GM12878 (cell line): ENCODE data around the gene BPIFA3. TPM values are rescaled to one million over a fixed set of nuclear protein-coding genes. Genes with fewer than 3 reads are reported as not detected.
A peak's percentile ranks its signal among the peaks of the same experiment; 100 is the strongest.

Experiments
- ATAC-seq: fragments of 200-7000 bp; cut with Tn5 transposase; 3 replicates; pipeline ENCODE4 v1.9.1; 2020; ENCODE audit warnings: mild to moderate bottlenecking, moderate library complexity
- BruUV-seq: library from RNA; stranded (reverse); fragments of 400-500 nt; replicated peaks from 2 replicates; lab custom pipeline; 2021; lab: Mats Ljungman, UMichigan
- CTCF ChIA-PET: fragments of 300-600 bp; sonication (Branson Sonifier 250); formaldehyde crosslinking; extraction: SDS; loops from one replicate; lab custom pipeline; 2021; ENCODE audit warnings: inconsistent platforms; lab: Yijun Ruan, JAX
- POLR2A ChIA-PET: fragments of 350-600 bp; formaldehyde crosslinking; extraction: SDS; loops from one replicate; lab custom pipeline; 2021; ENCODE audit warnings: inconsistent platforms; lab: Charles Lee
- RAD21 ChIA-PET: fragments of 300-600 bp; sonication (Branson Sonifier 250); formaldehyde crosslinking; loops from one replicate; lab custom pipeline; 2023; ENCODE audit warnings: antibody characterized with exemption; ENCODE audit not compliant: unreplicated experiment; lab: Charles Lee
- SMC1A ChIA-PET: fragments of 300-600 bp; sonication (Branson Sonifier 250); formaldehyde crosslinking; loops from one replicate; lab custom pipeline; 2023; ENCODE audit not compliant: unreplicated experiment, uncharacterized antibody; lab: Charles Lee
- DNase-seq: peaks from one replicate; pipeline ENCODE4 v3.0.0-alpha.2; 2011; ENCODE audit warnings: low read depth, low spot score
- FAIRE-seq: peaks from 3 replicates; lab custom pipeline; 2011; peaks lifted over from hg19 to GRCh38; lab: Jason Lieb, UNC
- H2AFZ ChIP-seq: 2 replicates; pipeline ENCODE4 v1.6.0; 2011; ENCODE audit warnings: low read depth, low read length, control low read depth; ENCODE audit not compliant: control insufficient read depth
- H3K27ac ChIP-seq: 2 replicates; pipeline ENCODE4 v1.5.1; 2011; ENCODE audit warnings: control low read depth; ENCODE audit not compliant: control insufficient read depth, insufficient read depth
- H3K27me3 ChIP-seq, 2 experiments: replicated peaks in 1 of 2; 2 replicates each; pipeline versions ENCODE4 v1.6.0 to v1.6.1; 2011; ENCODE audit warnings: low read length in 1 of 2; ENCODE audit not compliant: control insufficient read depth in 2 of 2, insufficient read depth in 2 of 2
- H3K36me3 ChIP-seq, 2 experiments: 2 replicates each; pipeline ENCODE4 v1.5.1; 2011; ENCODE audit warnings: low read length in 1 of 2; ENCODE audit not compliant: control insufficient read depth in 2 of 2, insufficient read depth in 2 of 2
- H3K4me1 ChIP-seq: 2 replicates; pipeline ENCODE4 v1.6.1; 2011; ENCODE audit warnings: mild to moderate bottlenecking, low read length, moderate library complexity, mixed read lengths; ENCODE audit not compliant: control insufficient read depth, insufficient read depth
- H3K4me2 ChIP-seq: 2 replicates; pipeline ENCODE4 v1.6.0; 2011; ENCODE audit warnings: control low read depth; ENCODE audit not compliant: control insufficient read depth, insufficient read depth
- H3K4me3 ChIP-seq: fragments of 200-600 bp; sonication (generic); 2 replicates; pipeline ENCODE4 v1.5.1; 2016
- H3K79me2 ChIP-seq: 2 replicates; pipeline ENCODE4 v1.6.0; 2011; ENCODE audit warnings: low read length; ENCODE audit not compliant: control insufficient read depth, insufficient read depth
- H3K9ac ChIP-seq: 2 replicates; pipeline ENCODE4 v1.8.0; 2011; ENCODE audit warnings: low read length, control low read depth, mixed read lengths; ENCODE audit not compliant: control insufficient read depth, insufficient read depth
- H3K9me3 ChIP-seq: replicated peaks from 3 replicates; pipeline ENCODE4 v1.5.1; 2011; ENCODE audit warnings: mild to moderate bottlenecking, low read length; ENCODE audit not compliant: control insufficient read depth, insufficient read depth
- H4K20me1 ChIP-seq: 2 replicates; pipeline ENCODE4 v1.6.0; 2011; ENCODE audit not compliant: control insufficient read depth, insufficient read depth
- CBX5 ChIP-seq: sonication (generic); IDR thresholded peaks from 2 replicates; pipeline ENCODE4 v1.6.1; 2016; ENCODE audit warnings: low read depth, moderate library complexity, mild to moderate bottlenecking, inconsistent platforms
- CTCF ChIP-seq, 3 experiments: IDR thresholded peaks in 2 of 3; conservative IDR thresholded peaks in 1 of 3; 2 replicates each; pipeline ENCODE4 v1.5.1; 2011; ENCODE audit warnings: low read depth in 3 of 3, low read length in 3 of 3, mild to moderate bottlenecking in 3 of 3, control low read depth in 2 of 3, moderate library complexity in 2 of 3, inconsistent platforms in 1 of 3, mixed read lengths in 1 of 3; ENCODE audit not compliant: control insufficient read depth in 2 of 3, insufficient read depth in 1 of 3; ENCODE audit errors: extremely low read depth in 1 of 3
- IRF4 ChIP-seq: IDR thresholded peaks from 2 replicates; pipeline ENCODE4 v1.6.1; 2011; ENCODE audit warnings: low read depth, low read length
- PAX5 ChIP-seq: IDR thresholded peaks from 2 replicates; pipeline ENCODE4 v1.6.1; 2011; ENCODE audit warnings: low read depth, low read length, borderline replicate concordance
- RAD21 ChIP-seq: IDR thresholded peaks from 2 replicates; pipeline ENCODE4 v1.6.1; 2011; ENCODE audit warnings: mild to moderate bottlenecking, low read depth, low read length, moderate library complexity; ENCODE audit not compliant: insufficient read depth
- SIN3A ChIP-seq: IDR thresholded peaks from 2 replicates; pipeline ENCODE4 v1.6.1; 2012; ENCODE audit warnings: low read depth, low read length, improper control_type of control experiment
- TAF1 ChIP-seq: IDR thresholded peaks from 2 replicates; pipeline ENCODE4 v1.6.1; 2011; ENCODE audit warnings: mild to moderate bottlenecking, low read depth, low read length, borderline replicate concordance
- ZNF207 ChIP-seq: fragments of 450-650 bp; IDR thresholded peaks from 2 replicates; pipeline ENCODE4 v1.6.1; 2014; ENCODE audit warnings: antibody characterized with exemption, mild to moderate bottlenecking, borderline replicate concordance
- WGBS: methylation state at CpG from one replicate; pipeline ENCODE4 v1.1.6; 2016; ENCODE audit warnings: low lambda C conversion rate; ENCODE audit not compliant: insufficient replicate concordance, insufficient coverage; ENCODE audit errors: missing lambda C conversion rate; 5-methylcytosine and 5-hydroxymethylcytosine counted together
- in situ Hi-C: fragments of 300-500 bp; cut with MboI; formaldehyde crosslinking; loops from 9 replicates; pipeline ENCODE4 v1.14.3; 2018; ENCODE audit warnings: mixed read lengths
- intact Hi-C: fragments of 100-400 bp; cut with micrococcal nuclease; formaldehyde crosslinking; loops from one replicate; pipeline ENCODE4 v1.14.2; 2022; ENCODE audit not compliant: unreplicated experiment
- polyA plus RNA-seq, 11 experiments: library from polyadenylated mRNA; depleted of rRNA in 4 of 11; unstranded in 6 of 11; stranded (reverse) in 5 of 11; fragments of >200 nt; fragmentation: Nextera tagmentation in 4 of 11; fragmentation: Illumina TruSeq in 1 of 11; extraction: Ambion mirVana in 4 of 11; extraction: Trizol in 1 of 11; gene quantifications; 1 replicate in 1 of 11; 2 replicates in 10 of 11; pipeline versions ENCODE4 v1.2.1 to v1.2.3, GENCODE V29; 2011 to 2016; ENCODE audit warnings: inconsistent platforms in 2 of 11, missing spikeins in 2 of 11, low read depth in 1 of 11
- total RNA-seq, 4 experiments: library from RNA; depleted of rRNA in 3 of 4; stranded (reverse); fragments of >200 nt in 3 of 4; fragmentation: Illumina TruSeq in 1 of 4; extraction: Trizol in 1 of 4; gene quantifications; 2 replicates each; pipeline versions ENCODE4 v1.2.1 to v1.2.3, GENCODE V29; 2013 to 2021
- TF ChIP-seq, protein P1 (sequence below): fragments of 450-650 bp; IDR thresholded peaks from 2 replicates; pipeline ENCODE4 v1.6.1; 2017; ENCODE audit warnings: low read depth, mild to moderate bottlenecking, moderate library complexity
- TF ChIP-seq, protein P2 (sequence below): fragments of 450-650 bp; IDR thresholded peaks from 2 replicates; pipeline ENCODE4 v1.6.1; 2014; ENCODE audit warnings: mild to moderate bottlenecking

Gene BPIFA3
- total and polyA plus RNA-seq, 10 of the 15 experiments (the other 5 are each of a cell fraction or from before 2014, with no cell fraction given): not detected

GRCh38 chr20:33261465-33261864 lies 44.3 kb downstream of the BPIFA3 start:
- no peaks in the 10 kb centered on the region; the same call in 2 of the 3 replicates for H3K9me3 ChIP-seq
- H3K4me1 ChIP-seq: no peaks in the 10 kb centered on the region
- H3K4me2 ChIP-seq: no peak overlapping the region
- no peak overlapping the region for H3K4me3 ChIP-seq
- H3K27me3 ChIP-seq: no peaks in the 10 kb centered on the region
- TF ChIP-seq TAF1: no peak
- TF ChIP-seq IRF4: no peak
- TF ChIP-seq ZNF207: no peak
- TF ChIP-seq, protein P1, sequence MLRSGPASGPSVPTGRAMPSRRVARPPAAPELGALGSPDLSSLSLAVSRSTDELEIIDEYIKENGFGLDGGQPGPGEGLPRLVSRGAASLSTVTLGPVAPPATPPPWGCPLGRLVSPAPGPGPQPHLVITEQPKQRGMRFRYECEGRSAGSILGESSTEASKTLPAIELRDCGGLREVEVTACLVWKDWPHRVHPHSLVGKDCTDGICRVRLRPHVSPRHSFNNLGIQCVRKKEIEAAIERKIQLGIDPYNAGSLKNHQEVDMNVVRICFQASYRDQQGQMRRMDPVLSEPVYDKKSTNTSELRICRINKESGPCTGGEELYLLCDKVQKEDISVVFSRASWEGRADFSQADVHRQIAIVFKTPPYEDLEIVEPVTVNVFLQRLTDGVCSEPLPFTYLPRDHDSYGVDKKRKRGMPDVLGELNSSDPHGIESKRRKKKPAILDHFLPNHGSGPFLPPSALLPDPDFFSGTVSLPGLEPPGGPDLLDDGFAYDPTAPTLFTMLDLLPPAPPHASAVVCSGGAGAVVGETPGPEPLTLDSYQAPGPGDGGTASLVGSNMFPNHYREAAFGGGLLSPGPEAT: no peak
- no peak for TF ChIP-seq CBX5
- no peak for TF ChIP-seq SIN3A
- TF ChIP-seq, all 136 proteins: peak for 0
- RAD21 ChIA-PET: no interaction called here
- FAIRE-seq (no peak), ATAC-seq (no peak), DNase-seq (no peak)
- intact Hi-C loops (no loop called here), in situ Hi-C loops (no loop called here)
- Histone ChIP-seq H3K36me3 (no peaks in the 10 kb centered on the region), H3K79me2 (no peaks in the 10 kb centered on the region), H3K27ac (no peak overlapping the region), H2AFZ (no peak overlapping the region), H3K9ac (no peak overlapping the region), H4K20me1 (no peaks in the 10 kb centered on the region)
- POLR2A ChIA-PET: no interaction called here
- SMC1A ChIA-PET: no interaction called here
- no TSS peak for BruUV-seq
- WGBS: 44% methylated on average over 4 of the region's 4 CpGs
- CTCF ChIA-PET: no interaction called here

DNA sequence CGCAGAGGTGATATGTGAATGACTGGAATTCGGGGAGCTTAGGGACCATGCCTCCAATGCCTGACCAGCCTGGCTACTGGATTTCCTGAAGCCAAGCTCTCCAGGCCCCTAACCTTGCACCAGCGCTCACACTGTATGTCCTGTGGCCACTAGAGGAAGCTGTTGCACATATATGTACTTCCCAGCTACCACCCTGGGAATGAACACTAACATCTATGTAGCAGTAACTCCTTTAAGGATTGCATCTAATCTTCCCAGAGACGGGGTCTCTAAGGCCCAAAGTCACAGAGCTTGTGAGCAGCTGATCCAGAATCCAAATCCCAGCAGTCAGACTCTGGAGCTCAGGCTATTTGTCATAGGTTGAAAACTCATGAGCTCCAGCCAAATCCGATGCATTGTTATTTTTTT lies 45.5 kb downstream of the BPIFA3 start:
- POLR2A ChIA-PET: no interaction called here
- no peak for TF ChIP-seq PAX5
- TF ChIP-seq RAD21: peak; percentile 42; the same call in 1 of the 2 replicates
- peak; percentile 19 to 39 (median 29); a peak in 3 of 6 replicates for TF ChIP-seq CTCF (IDR thresholded peaks at IDR 0.05 in 2 of 3, conservative IDR thresholded peaks at IDR 0.05 in 1 of 3; ENCODE audit: control insufficient read depth in 2 of 3, extremely low read depth in 1 of 3, insufficient read depth in 1 of 3, low read depth in 3 of 3, low read length in 3 of 3)
- TF ChIP-seq, protein P2, sequence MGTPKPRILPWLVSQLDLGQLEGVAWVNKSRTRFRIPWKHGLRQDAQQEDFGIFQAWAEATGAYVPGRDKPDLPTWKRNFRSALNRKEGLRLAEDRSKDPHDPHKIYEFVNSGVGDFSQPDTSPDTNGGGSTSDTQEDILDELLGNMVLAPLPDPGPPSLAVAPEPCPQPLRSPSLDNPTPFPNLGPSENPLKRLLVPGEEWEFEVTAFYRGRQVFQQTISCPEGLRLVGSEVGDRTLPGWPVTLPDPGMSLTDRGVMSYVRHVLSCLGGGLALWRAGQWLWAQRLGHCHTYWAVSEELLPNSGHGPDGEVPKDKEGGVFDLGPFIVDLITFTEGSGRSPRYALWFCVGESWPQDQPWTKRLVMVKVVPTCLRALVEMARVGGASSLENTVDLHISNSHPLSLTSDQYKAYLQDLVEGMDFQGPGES: no peak
- TF ChIP-seq, all 136 proteins: peak for 2
- Histone ChIP-seq H3K79me2 (no peaks in the 10 kb centered on the region), H4K20me1 (no peaks in the 10 kb centered on the region), H3K9me3 (no peaks in the 10 kb centered on the region; the same call in 2 of the 3 replicates), H3K4me2 (no peak overlapping the region), H3K9ac (no peak overlapping the region), H2AFZ (no peak overlapping the region), H3K27ac (no peak overlapping the region), H3K36me3 (no peaks in the 10 kb centered on the region), H3K27me3 (peaks cover 0 to 2% of the 10 kb centered on the region in 2 experiments; a peak in 1 of 4 replicates), H3K4me1 (no peaks in the 10 kb centered on the region), H3K4me3 (no peak overlapping the region)
- intact Hi-C loops (no loop called here), in situ Hi-C loops (no loop called here)
- SMC1A ChIA-PET: no interaction called here
- BruUV-seq: no TSS peak
- CTCF ChIA-PET: interaction anchor here (0.6 to 1.1 kb wide), 3 partner anchors 16 to 386 kb away, joined by 3 to 4 read pairs (median 4); no protein-coding TSS in a partner anchor
- ATAC-seq: no peak
- DNase-seq: no peak
- 14% methylated on average over 5 of the region's 5 CpGs for WGBS
- no peak for FAIRE-seq
- RAD21 ChIA-PET: no interaction called here
